Endodermal cell (in vitro differentiated cells): Measurements from ENCODE around the gene ALS2CL. TPM values are rescaled to one million over a fixed set of nuclear protein-coding genes. Genes with fewer than 3 reads are reported as not detected.

Experiments
- DNase-seq: peaks from one replicate; pipeline ENCODE4 v3.0.0-alpha.2; 2017
- H3K27ac ChIP-seq: 2 replicates; pipeline ENCODE4 v1.5.1; 2013; ENCODE audit warnings: mild to moderate bottlenecking, low read depth, low read length, moderate library complexity
- H3K27me3 ChIP-seq: 2 replicates; pipeline ENCODE4 v1.6.1; 2013; ENCODE audit warnings: mild to moderate bottlenecking, low read length, moderate library complexity; ENCODE audit not compliant: insufficient read depth, control insufficient read depth, poor library complexity, severe bottlenecking
- H3K36me3 ChIP-seq: 2 replicates; pipeline ENCODE4 v1.7.0; 2013; ENCODE audit warnings: mild to moderate bottlenecking, low read length, moderate library complexity; ENCODE audit not compliant: control insufficient read depth, insufficient read depth
- H3K4me1 ChIP-seq: one replicate; pipeline ENCODE4 v1.7.0; 2013; ENCODE audit warnings: low read length; ENCODE audit not compliant: control insufficient read depth, insufficient read depth
- H3K4me3 ChIP-seq: 2 replicates; pipeline ENCODE4 v1.5.1; 2013; ENCODE audit warnings: mild to moderate bottlenecking, low read length, moderate library complexity
- H3K9ac ChIP-seq: 2 replicates; pipeline ENCODE4 v1.6.1; 2013; ENCODE audit warnings: mild to moderate bottlenecking, low read length, moderate library complexity; ENCODE audit not compliant: poor library complexity, severe bottlenecking; ENCODE audit errors: extremely low read depth
- H3K9me3 ChIP-seq: 2 replicates; pipeline ENCODE4 v1.6.1; 2013; ENCODE audit warnings: mild to moderate bottlenecking, low read length, moderate library complexity; ENCODE audit not compliant: control insufficient read depth
- H3K27ac Mint-ChIP-seq: 2 replicates; pipeline ENCODE4 v1.8.0; 2020; ENCODE audit warnings: mixed read lengths
- H3K27me3 Mint-ChIP-seq: 2 replicates; pipeline ENCODE4 v1.8.0; 2021; ENCODE audit warnings: mild to moderate bottlenecking, mixed read lengths; ENCODE audit not compliant: insufficient read depth
- H3K36me3 Mint-ChIP-seq: 2 replicates; pipeline ENCODE4 v1.8.0; 2020; ENCODE audit warnings: low read depth, mixed read lengths
- H3K4me1 Mint-ChIP-seq: 2 replicates; pipeline ENCODE4 v1.8.0; 2020; ENCODE audit warnings: mixed read lengths
- H3K4me3 Mint-ChIP-seq: 2 replicates; pipeline ENCODE4 v1.8.0; 2020; ENCODE audit warnings: mild to moderate bottlenecking, moderate library complexity, mixed read lengths
- H3K9me3 Mint-ChIP-seq: 2 replicates; pipeline ENCODE4 v1.8.0; 2020; ENCODE audit warnings: mild to moderate bottlenecking, mixed read lengths
- WGBS, 2 experiments: methylation state at CpG; one replicate each; pipeline versions ENCODE4 v1.1.5 to v1.1.7; 2013; ENCODE audit warnings: missing lambda C conversion rate in 2 of 2, mixed read lengths in 1 of 2; ENCODE audit not compliant: insufficient coverage in 1 of 2, insufficient read length in 1 of 2; 5-methylcytosine and 5-hydroxymethylcytosine counted together
- total RNA-seq, 2 donors: library from RNA; stranded (reverse); fragmentation: NEBNext Ultra II Directional in 1 of 2; extraction: Animal tissue kit (Norgen Biotek cat#: 25700) in 1 of 2; gene quantifications; 2 replicates in 1 of 2; 3 replicates in 1 of 2; pipeline ENCODE4 v1.2.1, GENCODE V29; 2021
- TF ChIP-seq, protein P1 (sequence below): fragments of 200-600 bp; sonication (generic); conservative IDR thresholded peaks from 2 replicates; pipeline ENCODE4 v1.5.0; 2021; ENCODE audit warnings: antibody characterized with exemption, mild to moderate bottlenecking

Gene ALS2CL
- total RNA-seq, 2 donors from 2014 or later: 8.9 to 20.8 TPM

DNA sequence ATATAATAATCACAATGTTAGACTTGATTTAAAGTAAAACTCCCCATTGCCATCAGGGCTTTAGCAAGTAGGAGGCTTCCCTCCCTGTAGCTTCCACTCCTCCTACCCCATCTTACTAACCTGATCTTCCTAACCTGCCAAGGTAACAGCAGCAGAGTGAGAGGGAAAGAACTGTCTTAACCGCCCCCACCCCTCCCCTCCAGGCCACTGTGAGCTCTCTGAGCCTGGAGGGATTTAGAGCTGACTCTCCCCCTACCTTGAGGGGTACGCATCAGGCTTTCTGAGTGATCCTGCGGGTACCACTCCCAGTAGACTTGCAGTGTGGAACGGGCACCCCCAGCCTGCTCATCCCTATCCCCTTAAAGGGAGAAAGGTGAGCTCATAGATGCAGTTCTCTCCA, 35.6 kb upstream of the ALS2CL start:
- DNase-seq: peak; percentile 22
- Mint-ChIP-seq H3K27me3 (no peaks in the 10 kb centered on the region), H3K27ac (no peak overlapping the region), H3K9me3 (no peaks in the 10 kb centered on the region), H3K36me3 (no peaks in the 10 kb centered on the region), H3K4me1 (peaks cover 5% of the 10 kb centered on the region), H3K4me3 (no peak overlapping the region)
- Histone ChIP-seq H3K4me1 (no peaks in the 10 kb centered on the region), H3K9ac (no peak overlapping the region), H3K9me3 (no peaks in the 10 kb centered on the region), H3K4me3 (no peak overlapping the region), H3K36me3 (no peaks in the 10 kb centered on the region), H3K27me3 (no peaks in the 10 kb centered on the region), H3K27ac (no peak overlapping the region)
- WGBS, 2 experiments: 81% methylated on average over 4 of the region's 4 CpGs; no CpG with 5 or more reads in 1 of the 2 experiments
- TF ChIP-seq, protein P1, sequence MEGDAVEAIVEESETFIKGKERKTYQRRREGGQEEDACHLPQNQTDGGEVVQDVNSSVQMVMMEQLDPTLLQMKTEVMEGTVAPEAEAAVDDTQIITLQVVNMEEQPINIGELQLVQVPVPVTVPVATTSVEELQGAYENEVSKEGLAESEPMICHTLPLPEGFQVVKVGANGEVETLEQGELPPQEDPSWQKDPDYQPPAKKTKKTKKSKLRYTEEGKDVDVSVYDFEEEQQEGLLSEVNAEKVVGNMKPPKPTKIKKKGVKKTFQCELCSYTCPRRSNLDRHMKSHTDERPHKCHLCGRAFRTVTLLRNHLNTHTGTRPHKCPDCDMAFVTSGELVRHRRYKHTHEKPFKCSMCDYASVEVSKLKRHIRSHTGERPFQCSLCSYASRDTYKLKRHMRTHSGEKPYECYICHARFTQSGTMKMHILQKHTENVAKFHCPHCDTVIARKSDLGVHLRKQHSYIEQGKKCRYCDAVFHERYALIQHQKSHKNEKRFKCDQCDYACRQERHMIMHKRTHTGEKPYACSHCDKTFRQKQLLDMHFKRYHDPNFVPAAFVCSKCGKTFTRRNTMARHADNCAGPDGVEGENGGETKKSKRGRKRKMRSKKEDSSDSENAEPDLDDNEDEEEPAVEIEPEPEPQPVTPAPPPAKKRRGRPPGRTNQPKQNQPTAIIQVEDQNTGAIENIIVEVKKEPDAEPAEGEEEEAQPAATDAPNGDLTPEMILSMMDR: no peak

DNA sequence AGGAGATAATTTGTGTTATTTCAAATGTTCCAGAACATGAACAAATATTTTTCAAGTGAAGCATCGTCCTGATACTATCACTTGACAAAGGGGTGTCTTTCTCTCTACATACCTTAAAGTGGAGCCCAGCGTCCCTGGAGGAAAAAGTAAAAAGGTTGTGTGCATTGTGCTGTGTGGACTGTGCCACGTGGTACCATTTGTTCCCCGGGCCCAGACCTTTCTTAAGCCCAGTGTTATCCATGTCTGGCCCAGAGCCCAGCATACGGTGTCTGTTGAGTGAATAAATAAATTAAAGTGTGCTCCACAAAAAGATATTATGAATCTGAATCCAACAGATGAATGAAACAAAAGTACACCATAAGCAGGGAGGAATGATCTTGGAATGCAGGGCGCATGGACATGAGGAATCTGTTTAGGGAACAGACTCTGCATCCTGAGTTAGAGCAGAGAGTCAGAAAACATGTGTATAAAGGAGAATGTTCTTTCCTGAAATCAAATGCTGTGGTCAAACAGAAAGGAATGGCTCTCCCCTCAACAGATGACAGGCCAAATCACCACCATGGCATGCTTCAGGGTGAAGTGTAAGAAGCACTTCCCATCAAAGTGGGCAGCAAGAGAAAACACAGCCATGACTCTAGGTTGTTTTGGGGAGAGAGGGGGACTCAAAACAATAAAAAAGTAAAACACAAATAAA, 32.3 kb upstream of the ALS2CL start:
- no peaks in the 10 kb centered on the region for H3K9me3 ChIP-seq
- H3K36me3 Mint-ChIP-seq: no peaks in the 10 kb centered on the region
- no peak overlapping the region for H3K4me3 ChIP-seq
- no peaks in the 10 kb centered on the region for H3K4me1 ChIP-seq
- H3K27ac ChIP-seq: no peak overlapping the region
- TF ChIP-seq, protein P1: no peak
- no peak overlapping the region for H3K4me3 Mint-ChIP-seq
- peaks cover 2% of the 10 kb centered on the region for H3K27me3 Mint-ChIP-seq
- H3K27me3 ChIP-seq: no peaks in the 10 kb centered on the region
- no peaks in the 10 kb centered on the region for H3K36me3 ChIP-seq
- DNase-seq: peak; percentile 24
- WGBS, 2 experiments: 90 to 100% methylated on average over 2 to 6 of the region's 6 CpGs
- peaks cover 5% of the 10 kb centered on the region for H3K4me1 Mint-ChIP-seq
- peaks cover 4% of the 10 kb centered on the region for H3K9me3 Mint-ChIP-seq
- no peak overlapping the region for H3K9ac ChIP-seq
- H3K27ac Mint-ChIP-seq: no peak overlapping the region

DNA sequence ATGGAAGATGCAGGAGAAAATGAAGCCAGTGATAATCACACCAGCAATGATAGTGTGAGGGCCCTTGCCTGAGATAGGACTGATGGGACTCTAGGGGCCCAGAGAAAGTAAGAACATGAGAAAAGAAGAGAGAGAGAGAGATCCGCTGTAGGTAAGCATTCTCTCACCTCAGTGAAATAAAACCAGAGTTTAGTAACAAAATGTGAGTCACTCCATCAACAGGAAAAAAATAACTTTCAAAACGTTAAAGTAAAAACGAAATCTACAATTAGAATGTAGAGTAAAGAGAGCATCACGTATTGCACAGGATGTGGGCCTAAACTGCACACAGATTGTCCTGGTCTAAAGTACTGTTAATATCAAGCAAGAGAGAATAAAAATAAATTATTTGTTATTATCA, 30.9 kb upstream of the ALS2CL start:
- Mint-ChIP-seq H3K36me3 (no peaks in the 10 kb centered on the region), H3K27me3 (peaks cover 2% of the 10 kb centered on the region), H3K4me1 (peaks cover 5% of the 10 kb centered on the region), H3K4me3 (no peak overlapping the region), H3K9me3 (peaks cover 4% of the 10 kb centered on the region), H3K27ac (no peak overlapping the region)
- Histone ChIP-seq H3K9ac (no peak overlapping the region), H3K9me3 (no peaks in the 10 kb centered on the region), H3K4me3 (no peak overlapping the region), H3K4me1 (no peaks in the 10 kb centered on the region), H3K27me3 (no peaks in the 10 kb centered on the region), H3K27ac (no peak overlapping the region), H3K36me3 (no peaks in the 10 kb centered on the region)
- TF ChIP-seq, protein P1: no peak
- WGBS, 2 experiments: 89 to 100% methylated on average over 4 of the region's 4 CpGs
- no peak for DNase-seq
